Panc1 (cell line): ENCODE data around the gene SAMD14. TPM values are rescaled to one million over a fixed set of nuclear protein-coding genes. Genes with fewer than 3 reads are reported as not detected.

Experiments
- ATAC-seq: fragments of 200-7000 bp; cut with Tn5 transposase; 2 replicates; pipeline ENCODE4 v1.9.1; 2020; ENCODE audit warnings: mild to moderate bottlenecking, moderate library complexity
- BruUV-seq: library from RNA; stranded (reverse); fragments of 400-500 nt; replicated peaks from 2 replicates; lab custom pipeline; 2021; lab: Mats Ljungman, UMichigan
- CTCF ChIA-PET: fragments of 300-600 bp; sonication (Branson Sonifier 250); formaldehyde crosslinking; loops from one replicate; lab custom pipeline; 2022; ENCODE audit warnings: antibody characterized with exemption; lab: Charles Lee
- POLR2A ChIA-PET: fragments of 300-600 bp; sonication (Branson Sonifier 250); formaldehyde crosslinking; loops from one replicate; lab custom pipeline; 2022; ENCODE audit warnings: antibody characterized with exemption; lab: Charles Lee
- DNase-seq: peaks from one replicate; pipeline ENCODE4 v3.0.0-alpha.2; 2010; ENCODE audit warnings: low read depth, low spot score
- H3K27ac ChIP-seq: 2 replicates; pipeline ENCODE4 v1.5.1; 2011; ENCODE audit warnings: mild to moderate bottlenecking, low read length, inconsistent platforms
- H3K27me3 ChIP-seq: fragments of 200-500 bp; sonication (Bioruptor generic); 2 replicates; pipeline ENCODE4 v1.6.0; 2014; ENCODE audit warnings: low read length, inconsistent platforms; ENCODE audit not compliant: control insufficient read depth, insufficient read depth
- H3K36me3 ChIP-seq: fragments of 200-500 bp; sonication (Bioruptor generic); 2 replicates; pipeline ENCODE4 v1.5.1; 2014; ENCODE audit warnings: inconsistent platforms, mild to moderate bottlenecking, low read length, moderate library complexity; ENCODE audit not compliant: control insufficient read depth, insufficient read depth
- H3K4me1 ChIP-seq: 2 replicates; pipeline ENCODE4 v1.5.1; 2011; ENCODE audit warnings: inconsistent platforms, mild to moderate bottlenecking, low read length, moderate library complexity; ENCODE audit not compliant: control insufficient read depth, insufficient read depth
- H3K4me3 ChIP-seq, 2 experiments: 2 replicates each; pipeline ENCODE4 v1.5.1; 2011 to 2012; ENCODE audit warnings: low read depth in 2 of 2, low read length in 2 of 2, mild to moderate bottlenecking in 2 of 2, inconsistent platforms in 1 of 2, moderate library complexity in 1 of 2
- H3K9me3 ChIP-seq: fragments of 200-500 bp; sonication (Bioruptor generic); 2 replicates; pipeline ENCODE4 v1.5.1; 2014; ENCODE audit warnings: low read depth, mild to moderate bottlenecking, inconsistent platforms, low read length, moderate library complexity; ENCODE audit not compliant: control insufficient read depth, insufficient read depth
- POLR2AphosphoS5 ChIP-seq: IDR thresholded peaks from 2 replicates; pipeline ENCODE4 v1.6.1; 2012; ENCODE audit warnings: mild to moderate bottlenecking, low read depth, low read length, moderate library complexity
- SIN3A ChIP-seq: IDR thresholded peaks from 2 replicates; pipeline ENCODE4 v1.6.1; 2012; ENCODE audit warnings: low read depth, mild to moderate bottlenecking, low read length, moderate library complexity, borderline replicate concordance; ENCODE audit not compliant: insufficient read depth
- TCF7L2 ChIP-seq: IDR thresholded peaks from 2 replicates; pipeline ENCODE4 v1.6.1; 2011; ENCODE audit warnings: mild to moderate bottlenecking, low read depth, low read length, inconsistent platforms
- in situ Hi-C: cut with HindIII; loops from 2 replicates; pipeline ENCODE4 v1.10.0; 2016; ENCODE audit warnings: low sequenced_read_pairs, low pct_unique_long_range_greater_than_20kb
- intact Hi-C: fragments of 100-400 bp; cut with micrococcal nuclease; formaldehyde crosslinking; loops from one replicate; pipeline ENCODE4 v1.10.0; 2022; ENCODE audit not compliant: unreplicated experiment
- total RNA-seq: library from RNA; stranded (reverse); gene quantifications from one replicate; pipeline ENCODE4 v1.2.1, GENCODE V29; 2021; ENCODE audit not compliant: unreplicated experiment
- TF ChIP-seq, protein P1 (sequence below): fragments of 450-650 bp; IDR thresholded peaks from 2 replicates; pipeline ENCODE4 v1.5.1; 2017; ENCODE audit warnings: mild to moderate bottlenecking
- TF ChIP-seq, protein P2 (sequence below), 2 experiments: IDR thresholded peaks; 2 replicates each; pipeline ENCODE4 v1.6.1; 2011 to 2012; ENCODE audit warnings: low read depth in 2 of 2, control low read depth in 1 of 2, low read length in 1 of 2, mild to moderate bottlenecking in 1 of 2, moderate library complexity in 1 of 2; ENCODE audit not compliant: insufficient read depth in 1 of 2

The SAMD14 gene
- total RNA-seq, 1 experiment from 2014 or later = 6.9 TPM

DNA sequence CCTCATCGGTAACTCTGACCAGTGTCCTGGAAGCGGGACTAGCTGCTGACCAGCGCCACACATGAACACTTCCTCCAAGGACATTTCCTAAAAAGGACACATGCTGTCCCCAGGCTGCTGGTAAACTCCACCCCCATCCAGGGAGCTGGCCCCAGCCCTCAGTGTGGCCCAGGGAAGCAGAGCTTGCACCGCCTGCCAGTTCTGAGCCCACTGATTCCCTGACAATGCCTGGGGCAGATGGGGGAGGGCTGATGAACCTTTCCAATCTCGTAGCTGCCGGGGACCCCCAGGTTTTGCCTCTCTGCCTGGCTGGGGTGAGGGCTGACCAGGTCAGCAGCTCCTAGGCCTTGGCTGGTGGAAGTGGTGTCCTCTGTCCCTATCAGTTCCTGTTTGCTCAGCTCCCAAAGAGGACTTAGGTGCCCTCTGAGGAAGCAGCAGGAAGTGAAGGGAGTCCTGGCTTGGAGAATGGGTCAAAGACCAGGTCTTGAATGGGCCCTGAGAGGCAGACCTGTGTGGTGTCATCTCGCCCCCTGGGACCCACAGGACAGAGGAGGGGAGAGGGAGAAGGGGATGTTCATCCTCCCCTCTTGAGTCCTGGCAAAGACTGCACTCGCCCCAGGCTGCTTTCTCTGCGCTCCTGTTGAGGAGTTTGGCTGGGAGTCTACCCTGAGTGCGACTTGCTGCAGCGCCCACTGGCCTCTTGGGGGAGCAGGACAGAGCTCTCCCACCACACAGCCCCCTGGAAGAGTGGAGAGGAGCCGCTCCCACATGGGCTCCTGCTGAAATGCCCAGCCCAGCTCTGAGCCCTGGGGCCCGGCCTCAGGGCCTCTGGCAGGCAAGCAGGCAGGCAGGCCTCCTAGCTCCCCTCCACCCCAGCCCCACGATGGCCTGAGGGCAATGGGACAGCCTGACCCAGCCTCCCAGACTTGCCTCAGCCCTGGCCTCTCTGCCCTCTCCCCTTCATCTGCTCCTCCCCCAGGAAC is 18.0 kb downstream of the SAMD14 start:
- BruUV-seq = no TSS peak

DNA sequence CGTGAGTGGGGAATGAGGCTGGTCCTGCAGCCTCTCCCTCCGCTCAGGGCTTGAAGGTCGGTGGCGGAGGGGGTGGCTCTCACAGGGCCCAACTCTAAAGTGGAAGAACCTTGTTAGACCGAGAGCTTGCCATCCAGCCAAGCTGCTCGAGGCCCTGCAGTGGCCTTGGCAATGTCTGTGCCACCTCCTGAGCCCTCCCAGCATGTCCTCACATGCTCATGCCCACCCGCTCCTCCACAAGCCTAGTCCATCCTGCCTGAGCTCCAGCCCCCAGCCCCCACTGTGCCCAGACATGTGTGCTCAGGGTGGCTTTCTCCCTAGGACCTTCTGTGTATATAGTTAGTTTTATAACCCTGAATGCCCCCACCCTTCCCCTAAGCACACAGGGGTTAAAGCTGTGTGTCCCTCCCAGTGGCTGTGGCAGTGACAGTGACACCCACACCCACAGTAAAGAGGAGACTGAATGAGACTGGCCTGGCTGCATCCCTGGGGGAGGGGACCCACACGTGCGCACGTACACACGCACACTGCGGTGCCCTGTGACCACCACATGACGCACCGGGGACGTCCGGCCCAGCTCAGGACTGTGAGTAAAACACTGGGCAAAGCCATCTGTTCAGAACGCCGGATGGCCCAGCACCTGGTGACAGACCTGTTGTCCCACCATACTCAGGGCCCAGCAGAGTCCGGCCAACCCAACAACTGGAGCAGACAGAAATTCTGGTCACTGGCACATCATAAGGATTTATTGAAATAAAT is 19.2 kb downstream of the SAMD14 start:
- TF ChIP-seq SIN3A (no peak), TCF7L2 (no peak), POLR2AphosphoS5 (no peak)
- TF ChIP-seq, protein P1, sequence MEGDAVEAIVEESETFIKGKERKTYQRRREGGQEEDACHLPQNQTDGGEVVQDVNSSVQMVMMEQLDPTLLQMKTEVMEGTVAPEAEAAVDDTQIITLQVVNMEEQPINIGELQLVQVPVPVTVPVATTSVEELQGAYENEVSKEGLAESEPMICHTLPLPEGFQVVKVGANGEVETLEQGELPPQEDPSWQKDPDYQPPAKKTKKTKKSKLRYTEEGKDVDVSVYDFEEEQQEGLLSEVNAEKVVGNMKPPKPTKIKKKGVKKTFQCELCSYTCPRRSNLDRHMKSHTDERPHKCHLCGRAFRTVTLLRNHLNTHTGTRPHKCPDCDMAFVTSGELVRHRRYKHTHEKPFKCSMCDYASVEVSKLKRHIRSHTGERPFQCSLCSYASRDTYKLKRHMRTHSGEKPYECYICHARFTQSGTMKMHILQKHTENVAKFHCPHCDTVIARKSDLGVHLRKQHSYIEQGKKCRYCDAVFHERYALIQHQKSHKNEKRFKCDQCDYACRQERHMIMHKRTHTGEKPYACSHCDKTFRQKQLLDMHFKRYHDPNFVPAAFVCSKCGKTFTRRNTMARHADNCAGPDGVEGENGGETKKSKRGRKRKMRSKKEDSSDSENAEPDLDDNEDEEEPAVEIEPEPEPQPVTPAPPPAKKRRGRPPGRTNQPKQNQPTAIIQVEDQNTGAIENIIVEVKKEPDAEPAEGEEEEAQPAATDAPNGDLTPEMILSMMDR = no peak
- in situ Hi-C loops (no loop called here), intact Hi-C loops (no loop called here)
- Histone ChIP-seq H3K27ac (no peak overlapping the region), H3K27me3 (no peaks in the 10 kb centered on the region), H3K36me3 (no peaks in the 10 kb centered on the region), H3K9me3 (no peaks in the 10 kb centered on the region), H3K4me1 (peaks cover 15% of the 10 kb centered on the region), H3K4me3 (no peak overlapping the region)
- ChIA-PET POLR2A (no interaction called here), CTCF (interaction anchor here (0.6 to 0.8 kb wide), 2 partner anchors 16 to 188 kb away, joined by 3 to 5 read pairs; no protein-coding TSS in a partner anchor)
- DNase-seq (no peak), ATAC-seq (no peak)
- no TSS peak for BruUV-seq

More for the DNA sequence above, 18.0 kb downstream of the SAMD14 start:
- Histone ChIP-seq H3K4me3 (no peak overlapping the region), H3K4me1 (peaks cover 15% of the 10 kb centered on the region), H3K36me3 (no peaks in the 10 kb centered on the region), H3K9me3 (no peaks in the 10 kb centered on the region), H3K27me3 (no peaks in the 10 kb centered on the region), H3K27ac (peak overlapping the region; percentile 58; the same call in 1 of the 2 replicates)
- DNase-seq (no peak), ATAC-seq (peak; percentile 27)
- ChIA-PET CTCF (interaction anchor here (0.5 to 1.0 kb wide), 5 partner anchors 9 to 88 kb away, joined by 3 to 7 read pairs (median 5); no protein-coding TSS in a partner anchor), POLR2A (no interaction called here)
- TF ChIP-seq, protein P2, sequence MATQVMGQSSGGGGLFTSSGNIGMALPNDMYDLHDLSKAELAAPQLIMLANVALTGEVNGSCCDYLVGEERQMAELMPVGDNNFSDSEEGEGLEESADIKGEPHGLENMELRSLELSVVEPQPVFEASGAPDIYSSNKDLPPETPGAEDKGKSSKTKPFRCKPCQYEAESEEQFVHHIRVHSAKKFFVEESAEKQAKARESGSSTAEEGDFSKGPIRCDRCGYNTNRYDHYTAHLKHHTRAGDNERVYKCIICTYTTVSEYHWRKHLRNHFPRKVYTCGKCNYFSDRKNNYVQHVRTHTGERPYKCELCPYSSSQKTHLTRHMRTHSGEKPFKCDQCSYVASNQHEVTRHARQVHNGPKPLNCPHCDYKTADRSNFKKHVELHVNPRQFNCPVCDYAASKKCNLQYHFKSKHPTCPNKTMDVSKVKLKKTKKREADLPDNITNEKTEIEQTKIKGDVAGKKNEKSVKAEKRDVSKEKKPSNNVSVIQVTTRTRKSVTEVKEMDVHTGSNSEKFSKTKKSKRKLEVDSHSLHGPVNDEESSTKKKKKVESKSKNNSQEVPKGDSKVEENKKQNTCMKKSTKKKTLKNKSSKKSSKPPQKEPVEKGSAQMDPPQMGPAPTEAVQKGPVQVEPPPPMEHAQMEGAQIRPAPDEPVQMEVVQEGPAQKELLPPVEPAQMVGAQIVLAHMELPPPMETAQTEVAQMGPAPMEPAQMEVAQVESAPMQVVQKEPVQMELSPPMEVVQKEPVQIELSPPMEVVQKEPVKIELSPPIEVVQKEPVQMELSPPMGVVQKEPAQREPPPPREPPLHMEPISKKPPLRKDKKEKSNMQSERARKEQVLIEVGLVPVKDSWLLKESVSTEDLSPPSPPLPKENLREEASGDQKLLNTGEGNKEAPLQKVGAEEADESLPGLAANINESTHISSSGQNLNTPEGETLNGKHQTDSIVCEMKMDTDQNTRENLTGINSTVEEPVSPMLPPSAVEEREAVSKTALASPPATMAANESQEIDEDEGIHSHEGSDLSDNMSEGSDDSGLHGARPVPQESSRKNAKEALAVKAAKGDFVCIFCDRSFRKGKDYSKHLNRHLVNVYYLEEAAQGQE (IDR thresholded peaks at IDR 0.05; ENCODE audit: insufficient read depth in 1 of 2, low read depth in 2 of 2, low read length in 1 of 2) = no peak
- TF ChIP-seq SIN3A = no peak
- TF ChIP-seq, protein P1 = no peak
- TF ChIP-seq POLR2AphosphoS5 = no peak
- no peak for TF ChIP-seq TCF7L2
- in situ Hi-C loops = no loop called here
- intact Hi-C loops = no loop called here
